ENCODE measurements around the gene EXOC1. TPM values are rescaled to one million over a fixed set of nuclear protein-coding genes. Genes with fewer than 3 reads are reported as not detected.

EXOC1 gene
- total RNA-seq, 1 donor from 2014 or later, result 29.0 TPM

DNA sequence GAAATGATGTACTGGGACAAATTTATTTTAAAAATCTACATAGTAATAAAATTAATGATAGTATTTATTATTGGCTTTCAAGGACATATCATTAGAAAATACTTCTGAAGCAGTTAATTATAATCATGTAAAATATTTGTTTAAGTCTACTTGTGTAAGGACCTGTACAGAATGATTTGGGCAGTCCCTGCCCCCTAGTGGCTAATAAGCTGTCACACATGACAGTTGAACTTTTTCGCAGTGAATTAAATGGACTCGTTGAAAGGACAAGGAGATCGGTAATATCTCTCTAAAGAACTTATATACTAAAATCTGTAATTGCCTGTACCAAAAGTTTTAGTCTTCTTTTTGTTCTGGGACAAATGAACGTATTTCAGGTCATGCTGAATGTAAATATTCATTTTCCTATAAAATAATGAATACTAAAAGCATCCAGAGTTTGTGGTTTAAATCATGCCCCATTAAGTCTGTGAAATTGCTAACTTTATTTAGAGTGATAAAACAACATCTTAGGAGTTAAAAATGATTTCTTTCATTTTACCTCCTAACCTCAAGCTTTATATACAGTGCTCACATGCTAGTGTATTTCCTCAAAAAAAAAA is 13.6 kb downstream of the EXOC1 start:
- H3K36me3 Mint-ChIP-seq, result peaks cover 26% of the 10 kb centered on the region
- H3K27ac Mint-ChIP-seq, result no peak overlapping the region
- H3K27me3 Mint-ChIP-seq (ENCODE audit: low read depth), result no peaks in the 10 kb centered on the region
- TF ChIP-seq, protein P1, sequence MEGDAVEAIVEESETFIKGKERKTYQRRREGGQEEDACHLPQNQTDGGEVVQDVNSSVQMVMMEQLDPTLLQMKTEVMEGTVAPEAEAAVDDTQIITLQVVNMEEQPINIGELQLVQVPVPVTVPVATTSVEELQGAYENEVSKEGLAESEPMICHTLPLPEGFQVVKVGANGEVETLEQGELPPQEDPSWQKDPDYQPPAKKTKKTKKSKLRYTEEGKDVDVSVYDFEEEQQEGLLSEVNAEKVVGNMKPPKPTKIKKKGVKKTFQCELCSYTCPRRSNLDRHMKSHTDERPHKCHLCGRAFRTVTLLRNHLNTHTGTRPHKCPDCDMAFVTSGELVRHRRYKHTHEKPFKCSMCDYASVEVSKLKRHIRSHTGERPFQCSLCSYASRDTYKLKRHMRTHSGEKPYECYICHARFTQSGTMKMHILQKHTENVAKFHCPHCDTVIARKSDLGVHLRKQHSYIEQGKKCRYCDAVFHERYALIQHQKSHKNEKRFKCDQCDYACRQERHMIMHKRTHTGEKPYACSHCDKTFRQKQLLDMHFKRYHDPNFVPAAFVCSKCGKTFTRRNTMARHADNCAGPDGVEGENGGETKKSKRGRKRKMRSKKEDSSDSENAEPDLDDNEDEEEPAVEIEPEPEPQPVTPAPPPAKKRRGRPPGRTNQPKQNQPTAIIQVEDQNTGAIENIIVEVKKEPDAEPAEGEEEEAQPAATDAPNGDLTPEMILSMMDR (IDR thresholded peaks at IDR 0.05; ENCODE audit: unreplicated experiment), result peak; percentile 86
- DNase-seq (ENCODE audit: low spot score in 2 of 2, unreplicated experiment in 2 of 2), result no peak
- peaks cover 8% of the 10 kb centered on the region for H3K4me1 Mint-ChIP-seq
- no peaks in the 10 kb centered on the region for H3K9me3 Mint-ChIP-seq
- H3K4me3 Mint-ChIP-seq, result no peak overlapping the region

DNA sequence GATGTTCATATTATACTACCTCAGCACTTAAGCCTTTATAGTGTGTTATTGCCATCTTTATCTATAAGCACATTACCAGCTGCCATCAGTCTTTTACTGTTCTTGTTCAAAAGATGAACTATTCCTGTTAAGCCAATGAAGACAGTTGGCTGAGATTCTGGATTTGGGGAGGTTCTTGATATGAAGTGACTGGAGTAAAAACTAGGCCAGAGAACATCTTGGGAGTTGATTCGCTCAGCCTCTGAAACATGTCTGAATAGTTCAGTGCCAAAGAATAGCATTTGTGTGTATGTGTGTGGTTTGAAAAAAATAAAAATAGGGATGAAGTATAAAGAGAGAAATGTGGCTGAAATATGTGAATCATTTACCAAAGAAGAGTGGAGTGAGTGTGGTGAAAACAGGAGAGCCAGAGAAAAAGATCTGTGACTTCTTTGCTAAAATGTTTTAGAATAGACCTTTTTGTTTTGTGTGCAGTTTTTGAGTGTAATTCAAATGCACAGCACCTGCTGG is 15.2 kb downstream of the EXOC1 start:
- Mint-ChIP-seq H3K27ac (no peak overlapping the region), H3K4me1 (peaks cover 8% of the 10 kb centered on the region), H3K27me3 (ENCODE audit: low read depth) (no peaks in the 10 kb centered on the region), H3K4me3 (no peak overlapping the region), H3K9me3 (no peaks in the 10 kb centered on the region), H3K36me3 (peaks cover 26% of the 10 kb centered on the region)
- TF ChIP-seq, protein P1 (IDR thresholded peaks at IDR 0.05; ENCODE audit: unreplicated experiment), result no peak
- no peak for DNase-seq (ENCODE audit: low spot score in 2 of 2, unreplicated experiment in 2 of 2)

DNA sequence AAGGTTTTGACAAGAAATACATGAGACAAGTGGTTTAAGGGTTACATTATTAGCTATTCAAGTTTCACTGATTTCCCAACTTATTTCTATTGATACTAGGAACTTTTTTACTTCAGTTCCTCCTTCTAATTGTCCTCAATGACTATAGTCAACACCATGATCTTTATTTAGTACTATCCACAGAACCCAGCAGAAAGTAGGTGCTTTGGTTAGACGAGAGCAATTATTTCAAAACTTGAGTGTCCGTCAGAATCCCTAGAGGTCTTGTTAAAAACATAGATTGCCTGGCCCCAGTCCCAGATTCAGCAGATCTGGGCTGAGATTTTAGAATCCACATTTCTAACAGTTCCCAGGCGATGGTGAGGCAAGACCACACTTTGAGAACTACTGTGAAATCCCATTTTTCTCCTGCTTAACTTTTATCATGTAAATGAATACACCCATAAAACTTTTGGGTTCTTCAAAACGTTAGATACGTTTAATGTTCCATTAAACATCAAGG is 17.9 kb downstream of the EXOC1 start:
- Mint-ChIP-seq H3K9me3 (no peaks in the 10 kb centered on the region), H3K36me3 (peaks cover 22% of the 10 kb centered on the region), H3K4me1 (peaks cover 3% of the 10 kb centered on the region), H3K27me3 (ENCODE audit: low read depth) (no peaks in the 10 kb centered on the region), H3K4me3 (no peak overlapping the region), H3K27ac (no peak overlapping the region)
- TF ChIP-seq, protein P1 (IDR thresholded peaks at IDR 0.05; ENCODE audit: unreplicated experiment), result no peak
- no peak for DNase-seq (ENCODE audit: low spot score in 2 of 2, unreplicated experiment in 2 of 2)

DNA sequence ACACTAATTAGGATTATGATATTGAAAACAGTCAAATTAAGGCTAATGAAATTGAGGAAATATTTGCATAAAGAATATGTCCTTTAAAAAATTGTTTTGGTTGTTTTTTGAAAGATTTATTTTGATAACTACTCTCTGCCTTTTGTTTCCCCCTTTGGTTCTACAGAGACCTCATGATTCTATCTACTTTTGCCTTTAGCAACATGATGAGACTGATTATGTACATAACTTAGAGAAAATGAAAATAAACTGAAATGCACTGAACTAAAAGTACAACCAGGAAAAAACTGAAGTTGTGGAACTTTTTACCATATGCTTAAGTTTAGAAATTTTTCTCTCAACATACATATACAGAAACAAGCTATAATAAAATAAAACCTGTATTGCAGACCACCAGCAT is 21.4 kb downstream of the EXOC1 start:
- TF ChIP-seq, protein P1 (IDR thresholded peaks at IDR 0.05; ENCODE audit: unreplicated experiment), result no peak
- H3K36me3 Mint-ChIP-seq, result peaks cover 29% of the 10 kb centered on the region
- no peaks in the 10 kb centered on the region for H3K27me3 Mint-ChIP-seq (ENCODE audit: low read depth)
- H3K4me3 Mint-ChIP-seq, result no peak overlapping the region
- H3K9me3 Mint-ChIP-seq, result no peaks in the 10 kb centered on the region
- no peak for DNase-seq (ENCODE audit: low spot score in 2 of 2, unreplicated experiment in 2 of 2)
- no peak overlapping the region for H3K27ac Mint-ChIP-seq
- H3K4me1 Mint-ChIP-seq, result no peaks in the 10 kb centered on the region

DNA sequence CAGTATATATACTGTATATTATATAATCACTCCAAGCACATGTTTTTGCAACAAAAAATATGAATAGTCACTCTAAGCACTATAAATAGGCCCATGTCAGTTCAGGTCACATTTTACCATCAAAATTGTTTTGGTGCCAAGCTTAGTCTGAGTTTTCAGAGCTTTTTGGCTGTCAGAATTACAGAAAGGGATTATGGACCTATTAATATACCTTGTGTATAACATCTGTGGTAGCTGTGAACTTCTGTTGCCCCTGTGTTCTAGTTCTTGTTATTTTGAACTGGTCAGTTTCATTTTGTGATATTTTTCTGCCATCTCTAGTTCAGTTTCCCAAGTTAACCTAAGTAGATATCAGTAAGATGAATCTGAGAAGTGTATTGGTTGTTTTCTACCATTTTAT is 22.9 kb downstream of the EXOC1 start:
- Mint-ChIP-seq H3K4me1 (no peaks in the 10 kb centered on the region), H3K4me3 (no peak overlapping the region), H3K9me3 (peaks cover 3% of the 10 kb centered on the region), H3K27me3 (ENCODE audit: low read depth) (no peaks in the 10 kb centered on the region), H3K36me3 (peaks cover 33% of the 10 kb centered on the region), H3K27ac (no peak overlapping the region)
- TF ChIP-seq, protein P1 (IDR thresholded peaks at IDR 0.05; ENCODE audit: unreplicated experiment), result no peak
- no peak for DNase-seq (ENCODE audit: low spot score in 2 of 2, unreplicated experiment in 2 of 2)
